HFF-Myc (cell line): Measurements from ENCODE around the gene RUNX2.
A peak's percentile ranks its signal among the peaks of the same experiment; 100 is the strongest.

ENCODE experiments used
- DNase-seq: peaks from one replicate; pipeline ENCODE4 v3.0.0-alpha.2; 2011; ENCODE audit warnings: low read depth; ENCODE audit errors: extremely low read depth
- H3K4me3 ChIP-seq: replicated peaks from 2 replicates; pipeline ENCODE4 v1.5.1; 2011; ENCODE audit warnings: low read depth, mild to moderate bottlenecking, control low read depth, low read length
- CTCF ChIP-seq: IDR thresholded peaks from 2 replicates; pipeline ENCODE4 v1.5.1; 2012; ENCODE audit warnings: mild to moderate bottlenecking, low read depth, low read length, control low read depth; ENCODE audit errors: missing control alignments

The RUNX2 gene

GRCh38 chr6:45454008-45454911 lies 126.1 kb downstream of the RUNX2 start:
- no peak for TF ChIP-seq CTCF
- DNase-seq: peak; percentile 78
- H3K4me3 ChIP-seq: no peak overlapping the region

GRCh38 chr6:45455408-45455807 lies 127.3 kb downstream of the RUNX2 start:
- TF ChIP-seq CTCF: no peak
- H3K4me3 ChIP-seq: no peak overlapping the region
- DNase-seq: no peak

DNA sequence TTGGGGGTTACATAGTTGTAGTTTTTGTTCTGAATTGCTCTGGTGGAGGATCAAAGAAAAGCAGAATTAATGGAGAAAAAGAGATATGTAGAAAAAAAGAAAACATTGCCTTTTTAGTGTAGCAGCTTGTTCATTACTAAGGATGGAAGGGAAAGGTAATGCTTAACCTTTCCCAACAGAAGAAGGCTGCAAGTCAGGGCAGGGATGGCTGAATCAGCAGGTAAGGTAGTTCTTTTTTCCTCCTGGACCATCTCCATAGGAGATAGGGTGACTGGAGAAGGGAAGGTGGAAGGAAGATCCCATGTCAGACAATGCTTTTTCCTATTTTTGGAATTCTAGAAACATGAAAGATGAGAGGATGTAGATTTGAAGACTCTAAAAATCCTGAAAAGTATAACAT lies 129.0 kb downstream of the RUNX2 start:
- DNase-seq: no peak
- H3K4me3 ChIP-seq: no peak overlapping the region
- TF ChIP-seq CTCF: no peak

- no peak overlapping the region for H3K4me3 ChIP-seq
- no peak for TF ChIP-seq CTCF
- DNase-seq: no peak
These were observed 130.5 kb downstream of the RUNX2 start for GRCh38 chr6:45458672-45459071.

- H3K4me3 ChIP-seq: no peak overlapping the region
- no peak for TF ChIP-seq CTCF
- no peak for DNase-seq
These were observed 132.0 kb downstream of the RUNX2 start for GRCh38 chr6:45460166-45460565.

DNA sequence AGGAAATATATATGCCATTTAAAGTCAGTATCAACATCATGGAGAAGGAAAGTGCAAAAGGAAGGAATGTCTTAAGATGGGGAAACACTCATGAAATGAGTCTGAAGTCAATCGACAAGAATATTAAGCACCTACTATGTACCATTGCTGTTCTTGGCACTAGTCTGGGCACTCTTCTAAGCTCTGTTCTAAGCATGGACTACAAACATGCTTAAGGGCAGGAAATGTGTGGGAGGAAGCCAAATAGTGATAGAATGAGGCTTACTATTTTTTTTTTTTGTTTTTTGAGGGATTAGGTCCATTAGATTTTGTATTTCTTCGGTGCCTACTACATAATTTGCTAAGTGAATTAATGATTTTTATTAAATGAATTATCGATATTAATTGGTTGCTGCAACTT lies 133.4 kb downstream of the RUNX2 start:
- no peak for TF ChIP-seq CTCF
- H3K4me3 ChIP-seq: no peak overlapping the region
- DNase-seq: no peak
